Subcutaneous adipose tissue (tissue), 4 donors: ENCODE measurements around the gene PARD3. TPM values are rescaled to one million over a fixed set of nuclear protein-coding genes. Genes with fewer than 3 reads are reported as not detected.

ENCODE experiments used
- total RNA-seq, 4 donors: library from RNA; depleted of rRNA; stranded (reverse); fragments of >200 nt; gene quantifications; one replicate each; pipeline ENCODE4 v1.1.0, GENCODE V29; 2016
- TF ChIP-seq, protein P1 (sequence below): fragments of 450-650 bp; IDR thresholded peaks from one replicate; pipeline ENCODE4 v1.5.1; 2016; ENCODE audit warnings: low read depth, mild to moderate bottlenecking, control low read depth, antibody characterized with exemption, moderate library complexity

The PARD3 gene
- total RNA-seq, 4 donors from 2014 or later = 39.4 to 70.3 (median 45.0) TPM

- TF ChIP-seq, protein P1, sequence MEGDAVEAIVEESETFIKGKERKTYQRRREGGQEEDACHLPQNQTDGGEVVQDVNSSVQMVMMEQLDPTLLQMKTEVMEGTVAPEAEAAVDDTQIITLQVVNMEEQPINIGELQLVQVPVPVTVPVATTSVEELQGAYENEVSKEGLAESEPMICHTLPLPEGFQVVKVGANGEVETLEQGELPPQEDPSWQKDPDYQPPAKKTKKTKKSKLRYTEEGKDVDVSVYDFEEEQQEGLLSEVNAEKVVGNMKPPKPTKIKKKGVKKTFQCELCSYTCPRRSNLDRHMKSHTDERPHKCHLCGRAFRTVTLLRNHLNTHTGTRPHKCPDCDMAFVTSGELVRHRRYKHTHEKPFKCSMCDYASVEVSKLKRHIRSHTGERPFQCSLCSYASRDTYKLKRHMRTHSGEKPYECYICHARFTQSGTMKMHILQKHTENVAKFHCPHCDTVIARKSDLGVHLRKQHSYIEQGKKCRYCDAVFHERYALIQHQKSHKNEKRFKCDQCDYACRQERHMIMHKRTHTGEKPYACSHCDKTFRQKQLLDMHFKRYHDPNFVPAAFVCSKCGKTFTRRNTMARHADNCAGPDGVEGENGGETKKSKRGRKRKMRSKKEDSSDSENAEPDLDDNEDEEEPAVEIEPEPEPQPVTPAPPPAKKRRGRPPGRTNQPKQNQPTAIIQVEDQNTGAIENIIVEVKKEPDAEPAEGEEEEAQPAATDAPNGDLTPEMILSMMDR = no peak
Observed at GRCh38 chr10:34131152-34131551, 683.9 kb downstream of the PARD3 start.

GRCh38 chr10:34127676-34128075 is 687.4 kb downstream of the PARD3 start:
- TF ChIP-seq, protein P1 = no peak

GRCh38 chr10:34126371-34127151 is 688.5 kb downstream of the PARD3 start:
- TF ChIP-seq, protein P1 = no peak

- TF ChIP-seq, protein P1 = no peak
Observed at GRCh38 chr10:34125702-34126101, 689.4 kb downstream of the PARD3 start.

GRCh38 chr10:34124522-34125035 is 690.5 kb downstream of the PARD3 start:
- TF ChIP-seq, protein P1 = no peak

DNA sequence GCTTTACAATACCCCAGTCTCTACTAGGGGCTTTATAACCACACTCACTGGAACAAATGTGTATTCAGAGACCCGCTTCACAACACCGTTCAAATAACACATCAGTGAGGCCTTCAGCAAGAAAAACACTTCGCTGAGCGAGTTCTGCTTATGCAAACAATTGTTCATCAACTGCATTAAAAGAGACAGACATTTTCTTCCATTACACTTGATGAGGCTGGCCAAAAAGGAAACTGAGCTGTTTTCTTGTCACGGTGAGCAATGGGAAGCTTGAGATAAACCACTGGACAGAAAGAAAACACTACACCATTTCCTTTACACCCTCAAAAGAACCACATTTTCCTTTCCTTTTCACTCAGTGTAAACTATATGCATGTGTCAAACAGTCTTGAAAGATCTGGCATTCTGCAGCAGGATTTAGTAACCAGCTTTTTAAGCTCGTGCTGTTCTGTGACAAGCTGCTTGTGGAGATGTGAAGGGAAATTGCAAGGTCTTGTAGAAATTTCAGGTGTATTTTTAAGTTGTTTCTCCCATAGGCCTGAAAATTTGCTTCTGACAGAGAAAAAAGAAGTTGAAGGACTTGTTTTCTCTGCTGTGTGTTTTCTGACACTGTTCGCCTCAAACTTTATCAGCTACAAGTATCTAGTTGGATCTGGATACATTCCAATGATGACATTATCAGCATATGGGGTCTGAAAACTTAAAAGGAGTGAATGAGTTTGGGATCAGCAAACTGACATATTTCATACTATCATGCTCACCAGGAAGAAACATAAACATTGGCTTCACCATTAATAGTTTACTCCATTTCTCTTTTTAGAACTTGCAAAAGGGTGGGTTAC is 693.1 kb downstream of the PARD3 start:
- TF ChIP-seq, protein P1 = no peak
